IMR-90 (cell line): ENCODE data around the gene TMEM63C. TPM values are rescaled to one million over a fixed set of nuclear protein-coding genes. Genes with fewer than 3 reads are reported as not detected.

ENCODE experiments used
- ATAC-seq: fragments of 200-7000 bp; cut with Tn5 transposase; 2 replicates; pipeline ENCODE4 v1.9.1; 2020; ENCODE audit warnings: low read depth, mild to moderate bottlenecking, moderate library complexity
- BruUV-seq: library from RNA; stranded (reverse); fragments of 400-500 nt; replicated peaks from 2 replicates; lab custom pipeline; 2021; lab: Mats Ljungman, UMichigan
- CTCF ChIA-PET: fragments of 300-600 bp; formaldehyde crosslinking; extraction: SDS; loops from one replicate; lab custom pipeline; 2021; ENCODE audit warnings: antibody characterized with exemption; lab: Yijun Ruan, JAX
- POLR2A ChIA-PET: fragments of 300-600 bp; sonication (Branson Sonifier 250); formaldehyde crosslinking; loops from one replicate; lab custom pipeline; 2022; ENCODE audit warnings: antibody characterized with exemption; ENCODE audit not compliant: unreplicated experiment; lab: Charles Lee
- DNase-seq: peaks from one replicate; pipeline ENCODE4 v3.0.0; 2013
- H2AFZ ChIP-seq: replicated peaks from 2 replicates; pipeline ENCODE3; 2013; ENCODE audit warnings: low read length, mild to moderate bottlenecking; ENCODE audit not compliant: poor library complexity
- H2AK5ac ChIP-seq: 2 replicates; pipeline ENCODE4 v1.6.1; 2013; ENCODE audit warnings: low read depth, low read length, inconsistent platforms
- H2AK9ac ChIP-seq: replicated peaks from 2 replicates; pipeline ENCODE3; 2013; ENCODE audit warnings: mild to moderate bottlenecking, low read depth, low read length, moderate library complexity; ENCODE audit not compliant: poor library complexity
- H2BK120ac ChIP-seq: 2 replicates; pipeline ENCODE4 v1.6.1; 2013; ENCODE audit warnings: low read depth, low read length, inconsistent platforms
- H2BK15ac ChIP-seq: 3 replicates; pipeline ENCODE4 v1.6.1; 2013; ENCODE audit warnings: low read depth, low read length, inconsistent platforms
- H2BK20ac ChIP-seq: 2 replicates; pipeline ENCODE4 v1.6.1; 2013; ENCODE audit warnings: low read depth, mild to moderate bottlenecking, inconsistent platforms, low read length, moderate library complexity
- H2BK5ac ChIP-seq: 2 replicates; pipeline ENCODE4 v1.6.1; 2013; ENCODE audit warnings: mild to moderate bottlenecking, low read depth, low read length, inconsistent platforms; ENCODE audit not compliant: poor library complexity, severe bottlenecking
- H3K14ac ChIP-seq: replicated peaks from 2 replicates; pipeline ENCODE4 v1.6.1; 2013; ENCODE audit warnings: low read depth, low read length, inconsistent platforms
- H3K18ac ChIP-seq: 2 replicates; pipeline ENCODE4 v1.6.1; 2013; ENCODE audit warnings: low read depth, low read length, control low read depth
- H3K23ac ChIP-seq: 2 replicates; pipeline ENCODE4 v1.6.1; 2013; ENCODE audit warnings: low read depth, low read length, inconsistent platforms
- H3K27ac ChIP-seq: 2 replicates; pipeline ENCODE4 v1.5.1; 2013; ENCODE audit warnings: mild to moderate bottlenecking, control low read depth, low read length; ENCODE audit not compliant: insufficient read depth
- H3K27me3 ChIP-seq: 2 replicates; pipeline ENCODE4 v1.6.1; 2013; ENCODE audit warnings: low read length; ENCODE audit not compliant: control insufficient read depth, insufficient read depth
- H3K36me3 ChIP-seq: 2 replicates; pipeline ENCODE4 v1.6.1; 2013; ENCODE audit warnings: low read length, mixed read lengths; ENCODE audit not compliant: control insufficient read depth, insufficient read depth
- H3K4ac ChIP-seq: 2 replicates; pipeline ENCODE4 v1.6.1; 2013; ENCODE audit warnings: low read depth, low read length, inconsistent platforms
- H3K4me1 ChIP-seq: 2 replicates; pipeline ENCODE4 v1.6.1; 2013; ENCODE audit warnings: low read length, mixed read lengths; ENCODE audit not compliant: control insufficient read depth, insufficient read depth
- H3K4me2 ChIP-seq: 2 replicates; pipeline ENCODE4 v1.6.1; 2013; ENCODE audit warnings: low read depth, mild to moderate bottlenecking, control low read depth, low read length, moderate library complexity
- H3K4me3 ChIP-seq: 2 replicates; pipeline ENCODE4 v1.5.1; 2013; ENCODE audit warnings: low read depth, mild to moderate bottlenecking, control low read depth, low read length, moderate library complexity; ENCODE audit not compliant: insufficient read depth
- H3K56ac ChIP-seq: 2 replicates; pipeline ENCODE4 v1.6.1; 2013; ENCODE audit warnings: low read length, inconsistent platforms; ENCODE audit not compliant: insufficient read depth; ENCODE audit errors: extremely low read depth
- H3K79me1 ChIP-seq, 2 experiments: 2 replicates each; pipeline ENCODE4 v1.6.1; 2013; ENCODE audit warnings: low read length in 2 of 2, inconsistent platforms in 1 of 2, low read depth in 1 of 2
- H3K9ac ChIP-seq: 2 replicates; pipeline ENCODE4 v1.6.1; 2013; ENCODE audit warnings: low read depth, low read length, control low read depth
- H3K9me1 ChIP-seq: 2 replicates; pipeline ENCODE4 v1.6.1; 2013; ENCODE audit warnings: low read length, inconsistent platforms; ENCODE audit not compliant: insufficient read depth
- H3K9me3 ChIP-seq: 2 replicates; pipeline ENCODE4 v1.6.1; 2013; ENCODE audit warnings: low read length; ENCODE audit not compliant: control insufficient read depth, insufficient read depth
- H4K20me1 ChIP-seq: 2 replicates; pipeline ENCODE4 v1.6.1; 2013; ENCODE audit warnings: low read length, inconsistent platforms; ENCODE audit not compliant: insufficient read depth
- H4K5ac ChIP-seq: 2 replicates; pipeline ENCODE4 v1.6.1; 2013; ENCODE audit warnings: mild to moderate bottlenecking, low read depth, low read length, control low read depth
- H4K8ac ChIP-seq, 2 experiments: 2 replicates each; pipeline ENCODE4 v1.6.1; 2013; ENCODE audit warnings: low read depth in 2 of 2, low read length in 2 of 2, control low read depth in 1 of 2, inconsistent platforms in 1 of 2
- H4K91ac ChIP-seq: 2 replicates; pipeline ENCODE4 v1.6.1; 2013; ENCODE audit warnings: low read depth, low read length, inconsistent platforms; ENCODE audit not compliant: insufficient read depth
- BHLHE40 ChIP-seq: fragments of 150-350 bp; IDR thresholded peaks from 2 replicates; pipeline ENCODE4 v1.6.1; 2016; ENCODE audit warnings: mild to moderate bottlenecking, low read depth, low read length
- CEBPB ChIP-seq: IDR thresholded peaks from 2 replicates; pipeline ENCODE4 v1.6.1; 2012; ENCODE audit warnings: low read depth, low read length, improper control_type of control experiment
- CHD1 ChIP-seq: IDR thresholded peaks from 2 replicates; pipeline ENCODE4 v1.6.1; 2012; ENCODE audit warnings: low read depth, low read length, improper control_type of control experiment
- CTCF ChIP-seq: conservative IDR thresholded peaks from 2 replicates; pipeline ENCODE4 v1.5.1; 2012; ENCODE audit warnings: mild to moderate bottlenecking, low read depth, low read length, improper control_type of control experiment
- ELK1 ChIP-seq: fragments of 150-350 bp; IDR thresholded peaks from 2 replicates; pipeline ENCODE4 v1.6.1; 2016; ENCODE audit warnings: low read depth, mild to moderate bottlenecking, low read length, moderate library complexity, borderline replicate concordance
- FOS ChIP-seq: fragments of 150-350 bp; IDR thresholded peaks from 2 replicates; pipeline ENCODE4 v1.6.1; 2016; ENCODE audit warnings: low read depth, low read length
- MAFK ChIP-seq: IDR thresholded peaks from 2 replicates; pipeline ENCODE4 v1.6.1; 2012; ENCODE audit warnings: low read depth, low read length, improper control_type of control experiment
- MXI1 ChIP-seq: IDR thresholded peaks from 2 replicates; pipeline ENCODE4 v1.6.1; 2012; ENCODE audit warnings: low read depth, mild to moderate bottlenecking, low read length, moderate library complexity, borderline replicate concordance
- NFE2L2 ChIP-seq: fragments of 150-350 bp; IDR thresholded peaks from 2 replicates; pipeline ENCODE4 v1.6.1; 2016; ENCODE audit warnings: low read depth, mild to moderate bottlenecking, low read length
- POLR2A ChIP-seq: IDR thresholded peaks from 2 replicates; pipeline ENCODE4 v1.6.1; 2012; ENCODE audit warnings: mild to moderate bottlenecking, low read depth, low read length
- RAD21 ChIP-seq: IDR thresholded peaks from 2 replicates; pipeline ENCODE4 v1.6.1; 2012; ENCODE audit warnings: low read length, improper control_type of control experiment
- RCOR1 ChIP-seq: IDR thresholded peaks from 2 replicates; pipeline ENCODE4 v1.6.1; 2012; ENCODE audit warnings: mild to moderate bottlenecking, low read length, improper control_type of control experiment; ENCODE audit not compliant: insufficient replicate concordance
- RFX5 ChIP-seq: IDR thresholded peaks from 2 replicates; pipeline ENCODE4 v1.8.0; 2012; ENCODE audit warnings: low read depth, mild to moderate bottlenecking, low read length, moderate library complexity
- SMC3 ChIP-seq: fragments of 150-350 bp; IDR thresholded peaks from 2 replicates; pipeline ENCODE4 v1.6.1; 2016; ENCODE audit warnings: low read depth, mild to moderate bottlenecking, antibody characterized with exemption, low read length, moderate library complexity
- USF2 ChIP-seq: fragments of 150-350 bp; IDR thresholded peaks from 2 replicates; pipeline ENCODE4 v1.6.1; 2017; ENCODE audit warnings: mild to moderate bottlenecking, antibody characterized with exemption, low read length, low read depth
- WGBS, 2 experiments: methylation state at CpG; one replicate each; pipeline versions ENCODE4 v1.1.5 to v1.1.7; 2013; ENCODE audit warnings: missing lambda C conversion rate in 2 of 2; ENCODE audit not compliant: insufficient read length in 1 of 2; ENCODE audit errors: extremely low coverage in 2 of 2; 5-methylcytosine and 5-hydroxymethylcytosine counted together
- dilution Hi-C: fragments of 300-500 bp; cut with HindIII; formaldehyde crosslinking; loops from one replicate; pipeline ENCODE4 v1.14.3; 2018; ENCODE audit warnings: low sequenced_read_pairs; ENCODE audit not compliant: unreplicated experiment
- in situ Hi-C: fragments of 300-500 bp; cut with MboI; formaldehyde crosslinking; loops from 3 replicates; pipeline ENCODE4 v1.14.3; 2019; ENCODE audit warnings: low sequenced_read_pairs, inconsistent platforms, mixed read lengths
- intact Hi-C: fragments of 100-400 bp; cut with micrococcal nuclease; formaldehyde crosslinking; loops from 2 replicates; pipeline ENCODE4 v1.10.0; 2022
- polyA plus RNA-seq, 3 experiments: library from polyadenylated mRNA; depleted of rRNA; stranded (reverse); fragments of >200 nt; gene quantifications; 2 replicates each; pipeline ENCODE4 v1.2.3, GENCODE V29; 2012; ENCODE audit warnings: low replicate concordance in 1 of 3
- total RNA-seq: library from RNA; depleted of rRNA; stranded (reverse); fragments of >200 nt; gene quantifications from 2 replicates; pipeline ENCODE4 v1.2.3, GENCODE V29; 2012

Gene TMEM63C
- total and polyA plus RNA-seq, 2 of the 4 experiments (the other 2 are of a cell fraction), result under 0.01 TPM; not detected in 1

GRCh38 chr14:77139540-77140358, 41.8 kb upstream of the TMEM63C start:
- Histone ChIP-seq H2AK9ac (no peak overlapping the region), H4K20me1 (no peaks in the 10 kb centered on the region), H3K4ac (no peak overlapping the region), H3K9ac (no peak overlapping the region), H2BK5ac (no peak overlapping the region), H2AK5ac (no peak overlapping the region), H3K18ac (no peak overlapping the region), H3K27me3 (peaks cover 70% of the 10 kb centered on the region), H3K14ac (no peak overlapping the region), H3K36me3 (no peaks in the 10 kb centered on the region), H3K4me3 (no peak overlapping the region), H2BK120ac (no peak overlapping the region), H2AFZ (peak overlapping the region; percentile 68), H4K91ac (no peak overlapping the region), H4K5ac (no peak overlapping the region), H4K8ac (no peak overlapping the region), H3K9me1 (no peaks in the 10 kb centered on the region), H3K27ac (no peak overlapping the region), H2BK20ac (no peak overlapping the region), H2BK15ac (no peak overlapping the region), H3K23ac (no peak overlapping the region), H3K79me1 (no peaks in the 10 kb centered on the region), H3K4me2 (no peak overlapping the region; the same call in 1 of the 2 replicates), H3K4me1 (no peaks in the 10 kb centered on the region; the same call in 1 of the 2 replicates), H3K56ac (no peak overlapping the region), H3K9me3 (no peaks in the 10 kb centered on the region)
- intact Hi-C loops (no loop called here), in situ Hi-C loops (no loop called here), dilution Hi-C loops (no loop called here)
- WGBS, 2 experiments, result 5% methylated on average over 13 of the region's 52 CpGs; no CpG with 5 or more reads in 1 of the 2 experiments
- CTCF ChIA-PET, result interaction anchor here (0.6 kb wide), 1 partner anchor 10 kb away, joined by 3 read pairs; no protein-coding TSS in a partner anchor
- peak; percentile 60 for ATAC-seq
- POLR2A ChIA-PET, result no interaction called here
- no peak for DNase-seq
- BruUV-seq, result no TSS peak
- TF ChIP-seq MXI1 (no peak), CTCF (peak; percentile 40), POLR2A (no peak), USF2 (no peak), ELK1 (no peak), RAD21 (peak; percentile 38; the same call in 1 of the 2 replicates), MAFK (no peak), FOS (no peak), RCOR1 (no peak), SMC3 (0 out of 2 replicates have a peak, but pooled peaks have one; percentile 6), RFX5 (no peak), NFE2L2 (no peak), CHD1 (no peak), BHLHE40 (no peak; the same call in 1 of the 2 replicates), CEBPB (no peak)
